ENCODE results near the gene ZNF593OS. TPM values are rescaled to one million over a fixed set of nuclear protein-coding genes. Genes with fewer than 3 reads are reported as not detected.

Gene ZNF593OS
- total and polyA plus RNA-seq, 2 donors from 2014 or later: not detected

DNA sequence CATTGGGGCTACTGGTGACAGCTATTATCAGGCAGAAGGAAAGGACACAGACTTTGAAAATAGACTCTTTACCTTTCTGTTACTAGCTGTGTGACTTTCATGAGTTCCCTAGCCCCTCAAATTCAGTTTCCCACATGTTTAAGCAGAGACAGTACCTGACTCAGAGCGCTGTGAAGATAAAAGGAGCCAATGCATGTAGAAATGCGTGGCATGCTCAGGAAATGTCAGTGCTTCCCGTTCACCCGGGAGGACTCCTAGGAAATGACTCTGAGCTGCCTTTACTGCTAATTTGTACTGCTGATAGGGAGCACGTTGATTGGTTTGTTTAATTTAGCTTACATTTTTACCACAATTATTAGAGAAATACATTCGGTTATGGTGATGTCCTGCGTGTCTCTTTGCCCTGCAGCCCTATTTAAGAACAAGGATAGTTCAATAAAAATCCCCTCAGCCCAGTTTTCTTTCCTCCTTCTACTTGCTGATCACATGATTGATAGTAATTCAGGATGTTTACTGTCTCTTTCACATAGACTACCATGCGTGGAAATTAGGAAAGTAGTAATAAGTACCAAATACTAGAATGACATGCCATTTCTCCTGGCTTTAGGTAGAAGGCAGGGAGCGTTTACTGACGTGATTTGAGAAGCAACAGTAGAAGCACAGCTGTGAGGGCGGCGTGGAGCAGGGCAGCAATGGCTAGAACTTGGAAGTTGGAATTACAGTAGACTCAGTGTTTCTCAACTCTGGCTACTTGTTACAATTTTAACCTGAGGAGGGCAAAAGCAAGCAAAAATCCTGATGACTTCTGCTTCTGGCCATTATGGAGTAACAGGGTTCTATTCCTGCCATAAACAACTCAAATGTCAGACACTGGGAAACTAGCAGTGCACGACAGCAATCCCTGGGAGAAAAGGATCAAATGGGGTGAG is 44.1 kb downstream of the ZNF593OS start:
- Histone ChIP-seq H3K36me3 (ENCODE audit: control insufficient read depth in 2 of 3, insufficient read depth in 3 of 3, low read length in 3 of 3) (no peaks in the 10 kb centered on the region), H3K9me3 (ENCODE audit: control insufficient read depth in 2 of 3, insufficient read depth in 1 of 3, low read length in 3 of 3) (no peaks in the 10 kb centered on the region), H3K4me3 (ENCODE audit: low read length in 3 of 3) (no peak overlapping the region), H3K27ac (ENCODE audit: low read depth in 2 of 2, low read length in 2 of 2) (no peak overlapping the region), H3K4me1 (ENCODE audit: control insufficient read depth in 2 of 3, insufficient read depth in 2 of 3, low read depth in 1 of 3, low read length in 3 of 3) (peaks cover 0 to 10% (median 2%) of the 10 kb centered on the region in 3 donors), H3K27me3 (ENCODE audit: control insufficient read depth, insufficient read depth, low read length) (no peaks in the 10 kb centered on the region), H3K9ac (ENCODE audit: low read length in 3 of 3) (no peak overlapping the region)
- no peak for DNase-seq
- TF ChIP-seq, protein P1, sequence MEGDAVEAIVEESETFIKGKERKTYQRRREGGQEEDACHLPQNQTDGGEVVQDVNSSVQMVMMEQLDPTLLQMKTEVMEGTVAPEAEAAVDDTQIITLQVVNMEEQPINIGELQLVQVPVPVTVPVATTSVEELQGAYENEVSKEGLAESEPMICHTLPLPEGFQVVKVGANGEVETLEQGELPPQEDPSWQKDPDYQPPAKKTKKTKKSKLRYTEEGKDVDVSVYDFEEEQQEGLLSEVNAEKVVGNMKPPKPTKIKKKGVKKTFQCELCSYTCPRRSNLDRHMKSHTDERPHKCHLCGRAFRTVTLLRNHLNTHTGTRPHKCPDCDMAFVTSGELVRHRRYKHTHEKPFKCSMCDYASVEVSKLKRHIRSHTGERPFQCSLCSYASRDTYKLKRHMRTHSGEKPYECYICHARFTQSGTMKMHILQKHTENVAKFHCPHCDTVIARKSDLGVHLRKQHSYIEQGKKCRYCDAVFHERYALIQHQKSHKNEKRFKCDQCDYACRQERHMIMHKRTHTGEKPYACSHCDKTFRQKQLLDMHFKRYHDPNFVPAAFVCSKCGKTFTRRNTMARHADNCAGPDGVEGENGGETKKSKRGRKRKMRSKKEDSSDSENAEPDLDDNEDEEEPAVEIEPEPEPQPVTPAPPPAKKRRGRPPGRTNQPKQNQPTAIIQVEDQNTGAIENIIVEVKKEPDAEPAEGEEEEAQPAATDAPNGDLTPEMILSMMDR (IDR thresholded peaks at IDR 0.05; ENCODE audit: borderline replicate concordance, extremely low read depth, insufficient read depth): no peak
- intact Hi-C loops (cut with DNase I): no loop called here
- FAIRE-seq: no peak

DNA sequence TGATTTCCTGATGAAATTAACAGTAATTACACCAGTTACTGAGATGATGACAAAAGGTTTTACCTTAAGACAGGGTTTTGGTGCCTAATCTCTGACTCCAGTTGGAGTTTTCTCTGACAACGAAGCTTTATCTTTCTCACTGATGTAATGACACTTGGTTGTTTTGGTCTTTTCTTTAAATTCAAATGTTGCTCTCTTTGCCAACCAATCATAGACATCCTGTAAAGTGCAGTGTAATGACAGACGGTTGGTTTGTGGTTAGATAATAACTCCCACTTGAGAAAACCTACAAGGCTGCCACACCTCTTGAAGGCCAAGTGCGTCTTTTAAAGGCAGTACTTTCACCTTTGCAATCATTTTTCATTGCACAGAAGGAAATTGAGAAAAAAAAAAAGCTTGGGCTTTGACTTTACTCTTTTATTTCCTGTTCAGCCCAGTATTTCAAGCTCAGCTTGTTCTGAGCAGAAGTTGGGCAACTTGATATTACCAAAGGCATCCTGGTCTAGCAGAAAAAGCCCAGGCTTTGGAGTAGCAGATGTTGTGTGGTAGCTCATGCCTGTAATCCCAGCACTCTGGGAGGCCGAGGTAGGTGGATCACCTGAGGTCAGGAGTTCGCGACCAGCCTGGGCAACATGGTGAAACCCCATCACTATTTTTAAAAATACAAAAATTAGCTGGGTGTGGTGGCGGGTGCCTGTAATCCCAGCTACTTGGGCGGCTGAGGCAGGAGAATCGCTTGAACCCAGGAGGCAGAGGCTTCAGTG is 45.1 kb downstream of the ZNF593OS start:
- no peak for DNase-seq
- no peaks in the 10 kb centered on the region for H3K36me3 ChIP-seq (ENCODE audit: control insufficient read depth in 2 of 3, insufficient read depth in 3 of 3, low read length in 3 of 3)
- no peaks in the 10 kb centered on the region for H3K9me3 ChIP-seq (ENCODE audit: control insufficient read depth in 2 of 3, insufficient read depth in 1 of 3, low read length in 3 of 3)
- no peaks in the 10 kb centered on the region for H3K27me3 ChIP-seq (ENCODE audit: control insufficient read depth, insufficient read depth, low read length)
- H3K4me3 ChIP-seq (ENCODE audit: low read length in 3 of 3): no peak overlapping the region
- intact Hi-C loops (cut with DNase I): no loop called here
- peaks cover 0 to 10% (median 2%) of the 10 kb centered on the region in 3 donors for H3K4me1 ChIP-seq (ENCODE audit: control insufficient read depth in 2 of 3, insufficient read depth in 2 of 3, low read depth in 1 of 3, low read length in 3 of 3)
- H3K9ac ChIP-seq (ENCODE audit: low read length in 3 of 3): no peak overlapping the region
- no peak for FAIRE-seq
- no peak overlapping the region for H3K27ac ChIP-seq (ENCODE audit: low read depth in 2 of 2, low read length in 2 of 2)
- TF ChIP-seq, protein P1 (IDR thresholded peaks at IDR 0.05; ENCODE audit: borderline replicate concordance, extremely low read depth, insufficient read depth): no peak

DNA sequence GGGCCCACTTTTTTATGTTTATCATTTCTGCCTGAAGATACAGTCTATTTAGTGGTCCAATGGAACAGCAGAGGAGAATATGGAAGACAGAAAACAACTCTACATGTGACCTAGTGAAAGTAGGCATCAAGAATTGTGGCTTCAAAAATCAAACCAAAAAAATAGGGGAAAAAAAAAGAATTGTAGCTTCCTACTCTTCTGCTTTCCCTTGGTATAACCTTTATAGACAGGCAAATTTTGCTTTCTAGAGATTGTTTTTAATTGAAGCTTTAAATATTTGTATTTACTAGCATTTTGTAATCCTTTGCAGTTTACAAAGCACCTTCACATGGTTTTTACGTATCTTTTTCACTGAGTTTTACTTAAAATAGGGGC is 45.7 kb downstream of the ZNF593OS start:
- peaks cover 0 to 10% (median 2%) of the 10 kb centered on the region in 3 donors for H3K4me1 ChIP-seq (ENCODE audit: control insufficient read depth in 2 of 3, insufficient read depth in 2 of 3, low read depth in 1 of 3, low read length in 3 of 3)
- no peak overlapping the region for H3K4me3 ChIP-seq (ENCODE audit: low read length in 3 of 3)
- intact Hi-C loops (cut with DNase I): no loop called here
- no peak overlapping the region for H3K9ac ChIP-seq (ENCODE audit: low read length in 3 of 3)
- no peaks in the 10 kb centered on the region for H3K27me3 ChIP-seq (ENCODE audit: control insufficient read depth, insufficient read depth, low read length)
- H3K27ac ChIP-seq (ENCODE audit: low read depth in 2 of 2, low read length in 2 of 2): no peak overlapping the region
- no peak for FAIRE-seq
- DNase-seq: no peak
- H3K9me3 ChIP-seq (ENCODE audit: control insufficient read depth in 2 of 3, insufficient read depth in 1 of 3, low read length in 3 of 3): no peaks in the 10 kb centered on the region
- TF ChIP-seq, protein P1 (IDR thresholded peaks at IDR 0.05; ENCODE audit: borderline replicate concordance, extremely low read depth, insufficient read depth): no peak
- no peaks in the 10 kb centered on the region for H3K36me3 ChIP-seq (ENCODE audit: control insufficient read depth in 2 of 3, insufficient read depth in 3 of 3, low read length in 3 of 3)

All from kidney (tissue), 14 donors.